RWPE2 (cell line): ENCODE measurements around the gene VAMP7.
A peak's percentile ranks its signal among the peaks of the same experiment; 100 is the strongest.

Experiments used
- ATAC-seq: fragments of 200-7000 bp; cut with Tn5 transposase; 3 replicates; pipeline ENCODE4 v1.9.1; 2021; ENCODE audit warnings: low read depth
- DNase-seq: peaks from one replicate; pipeline ENCODE4 v3.0.0-alpha.2; 2020; ENCODE audit warnings: low spot score
- H3K27ac ChIP-seq: fragments of 450-650 bp; 2 replicates; pipeline ENCODE4 v1.5.1; 2017; ENCODE audit warnings: mild to moderate bottlenecking; ENCODE audit not compliant: poor library complexity, severe bottlenecking
- H3K27me3 ChIP-seq: fragments of 250-450 bp; sonication (Bioruptor Pico); 2 replicates; pipeline ENCODE4 v1.5.1; 2021; ENCODE audit warnings: mild to moderate bottlenecking, moderate library complexity; ENCODE audit not compliant: insufficient read depth, poor library complexity, severe bottlenecking
- H3K36me3 ChIP-seq: fragments of 250-450 bp; sonication (Bioruptor Pico); 2 replicates; pipeline ENCODE4 v1.5.1; 2020; ENCODE audit warnings: low read depth, mild to moderate bottlenecking, moderate library complexity
- H3K4me1 ChIP-seq: fragments of 250-450 bp; sonication (Bioruptor Pico); 2 replicates; pipeline ENCODE4 v1.5.1; 2021; ENCODE audit warnings: mild to moderate bottlenecking, moderate library complexity; ENCODE audit not compliant: insufficient read depth, poor library complexity, severe bottlenecking
- H3K4me3 ChIP-seq: fragments of 250-450 bp; sonication (Bioruptor Pico); 2 replicates; pipeline ENCODE4 v1.5.1; 2021; ENCODE audit warnings: mild to moderate bottlenecking, moderate library complexity; ENCODE audit not compliant: severe bottlenecking
- H3K9me3 ChIP-seq: fragments of 250-450 bp; sonication (Bioruptor Pico); 2 replicates; pipeline ENCODE4 v1.5.1; 2021; ENCODE audit warnings: mild to moderate bottlenecking, moderate library complexity; ENCODE audit not compliant: severe bottlenecking
- TF ChIP-seq, protein P1 (sequence below): fragments of 450-650 bp; IDR thresholded peaks from one replicate; pipeline ENCODE4 v1.5.1; 2017; ENCODE audit warnings: mild to moderate bottlenecking, moderate library complexity; ENCODE audit not compliant: poor library complexity, severe bottlenecking

Gene VAMP7

DNA sequence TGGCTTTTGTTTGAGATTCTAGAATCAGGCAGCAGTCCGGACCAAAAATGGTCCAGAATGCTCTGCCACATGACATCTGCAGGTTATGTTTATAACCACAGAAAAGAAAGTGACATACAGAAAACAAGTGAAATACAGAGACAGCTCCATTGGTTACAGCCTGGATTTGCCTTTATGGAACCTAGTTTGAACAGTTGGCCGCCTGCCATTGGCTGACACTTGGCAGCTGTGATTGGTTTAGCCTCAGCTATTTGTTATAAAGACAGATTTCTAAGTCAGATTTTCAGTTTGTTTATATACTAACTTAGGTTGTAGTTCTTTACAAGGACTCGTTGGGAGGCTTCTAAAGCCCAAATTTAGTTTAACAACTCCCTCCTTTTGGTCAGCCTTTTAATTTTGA, 75.5 kb downstream of the VAMP7 start:
- TF ChIP-seq, protein P1, sequence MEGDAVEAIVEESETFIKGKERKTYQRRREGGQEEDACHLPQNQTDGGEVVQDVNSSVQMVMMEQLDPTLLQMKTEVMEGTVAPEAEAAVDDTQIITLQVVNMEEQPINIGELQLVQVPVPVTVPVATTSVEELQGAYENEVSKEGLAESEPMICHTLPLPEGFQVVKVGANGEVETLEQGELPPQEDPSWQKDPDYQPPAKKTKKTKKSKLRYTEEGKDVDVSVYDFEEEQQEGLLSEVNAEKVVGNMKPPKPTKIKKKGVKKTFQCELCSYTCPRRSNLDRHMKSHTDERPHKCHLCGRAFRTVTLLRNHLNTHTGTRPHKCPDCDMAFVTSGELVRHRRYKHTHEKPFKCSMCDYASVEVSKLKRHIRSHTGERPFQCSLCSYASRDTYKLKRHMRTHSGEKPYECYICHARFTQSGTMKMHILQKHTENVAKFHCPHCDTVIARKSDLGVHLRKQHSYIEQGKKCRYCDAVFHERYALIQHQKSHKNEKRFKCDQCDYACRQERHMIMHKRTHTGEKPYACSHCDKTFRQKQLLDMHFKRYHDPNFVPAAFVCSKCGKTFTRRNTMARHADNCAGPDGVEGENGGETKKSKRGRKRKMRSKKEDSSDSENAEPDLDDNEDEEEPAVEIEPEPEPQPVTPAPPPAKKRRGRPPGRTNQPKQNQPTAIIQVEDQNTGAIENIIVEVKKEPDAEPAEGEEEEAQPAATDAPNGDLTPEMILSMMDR = no peak
- H3K4me1 ChIP-seq = no peaks in the 10 kb centered on the region
- H3K27me3 ChIP-seq = no peaks in the 10 kb centered on the region
- no peaks in the 10 kb centered on the region for H3K36me3 ChIP-seq
- peaks cover 3% of the 10 kb centered on the region for H3K9me3 ChIP-seq
- no peak overlapping the region for H3K27ac ChIP-seq
- no peak overlapping the region for H3K4me3 ChIP-seq
- ATAC-seq (no peak), DNase-seq (no peak)

DNA sequence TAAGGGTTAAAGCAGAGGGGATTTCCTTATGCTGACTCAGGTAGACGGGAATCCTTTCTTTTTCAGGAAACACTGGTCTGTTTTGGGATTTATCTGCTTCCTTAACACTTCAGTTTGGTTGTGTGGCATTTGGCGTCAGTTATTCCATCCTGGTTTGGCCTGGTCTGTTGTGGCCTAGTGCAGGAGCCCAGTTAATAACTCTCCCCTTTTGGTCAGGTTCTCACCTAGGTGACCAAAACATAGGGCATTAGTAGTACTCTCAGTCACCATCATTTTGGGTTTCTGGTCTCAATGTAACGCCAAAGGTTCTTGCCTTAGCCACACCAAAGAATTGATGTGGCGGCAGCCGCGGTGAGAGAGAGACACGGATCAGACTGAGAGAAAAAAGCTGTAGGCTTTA, 76.7 kb downstream of the VAMP7 start:
- H3K4me3 ChIP-seq = no peak overlapping the region
- no peaks in the 10 kb centered on the region for H3K27me3 ChIP-seq
- no peak overlapping the region for H3K27ac ChIP-seq
- no peaks in the 10 kb centered on the region for H3K4me1 ChIP-seq
- TF ChIP-seq, protein P1 = no peak
- no peaks in the 10 kb centered on the region for H3K36me3 ChIP-seq
- DNase-seq (no peak), ATAC-seq (no peak)
- peaks cover 3% of the 10 kb centered on the region for H3K9me3 ChIP-seq

- Histone ChIP-seq H3K4me1 (no peaks in the 10 kb centered on the region), H3K36me3 (no peaks in the 10 kb centered on the region), H3K9me3 (peaks cover 3% of the 10 kb centered on the region), H3K27ac (no peak overlapping the region), H3K4me3 (no peak overlapping the region), H3K27me3 (no peaks in the 10 kb centered on the region)
- ATAC-seq (no peak), DNase-seq (no peak)
- TF ChIP-seq, protein P1 = no peak
These were observed 78.0 kb downstream of the VAMP7 start for GRCh38 chrX:155959018-155959587.

DNA sequence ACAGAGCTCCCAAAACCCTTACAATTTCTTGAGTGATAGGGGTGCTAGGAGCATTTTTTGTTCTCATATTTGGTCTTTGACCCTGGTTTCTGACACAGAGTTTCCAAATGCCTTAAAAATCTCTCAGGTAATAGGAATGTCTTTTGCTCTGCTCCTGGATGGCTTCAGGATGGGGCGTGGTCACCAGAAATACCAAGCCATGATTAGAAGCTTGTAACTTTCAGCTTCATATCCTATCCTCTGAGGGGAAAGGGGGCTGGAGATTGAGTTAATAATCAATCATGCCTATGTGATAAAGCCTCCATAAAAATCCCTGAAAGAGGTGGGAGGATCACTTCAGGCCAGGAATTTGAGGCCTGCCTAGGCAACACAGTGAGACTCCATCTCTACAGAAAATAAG, 81.8 kb downstream of the VAMP7 start:
- no peaks in the 10 kb centered on the region for H3K36me3 ChIP-seq
- TF ChIP-seq, protein P1 = no peak
- ATAC-seq (no peak), DNase-seq (no peak)
- H3K4me3 ChIP-seq = no peak overlapping the region
- H3K27ac ChIP-seq = no peak overlapping the region
- peaks cover 3% of the 10 kb centered on the region for H3K9me3 ChIP-seq
- no peaks in the 10 kb centered on the region for H3K27me3 ChIP-seq
- H3K4me1 ChIP-seq = no peaks in the 10 kb centered on the region

DNA sequence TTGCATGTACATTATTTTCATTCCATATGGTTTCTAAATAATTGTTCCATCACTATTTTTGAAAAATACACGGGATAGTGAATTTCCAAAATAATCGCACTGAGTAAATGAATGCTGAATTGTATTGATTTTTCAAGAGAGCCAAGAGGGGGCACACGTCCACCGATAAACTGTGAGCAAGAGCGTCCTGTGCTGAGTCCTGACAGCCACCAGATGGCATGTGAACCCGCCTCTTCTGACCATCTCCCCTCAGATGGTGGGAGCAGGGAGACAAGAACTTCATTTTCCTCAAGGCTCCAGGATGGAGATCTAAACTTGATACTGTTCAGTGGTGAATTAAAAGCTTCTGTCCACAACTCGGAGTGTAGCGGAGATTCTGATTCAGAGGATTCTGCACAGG, 85.7 kb downstream of the VAMP7 start:
- Histone ChIP-seq H3K4me3 (no peak overlapping the region), H3K9me3 (peaks cover 6% of the 10 kb centered on the region), H3K27me3 (no peaks in the 10 kb centered on the region), H3K36me3 (no peaks in the 10 kb centered on the region), H3K27ac (no peak overlapping the region), H3K4me1 (no peaks in the 10 kb centered on the region)
- TF ChIP-seq, protein P1 = peak; percentile 71
- ATAC-seq (peak; percentile 74), DNase-seq (no peak)
